Esophagus (tissue), 2 donors: ENCODE results near the gene CDX2. TPM values are rescaled to one million over a fixed set of nuclear protein-coding genes. Genes with fewer than 3 reads are reported as not detected.
A peak's percentile ranks its signal among the peaks of the same experiment; 100 is the strongest.

Experiments used
- H3K27ac ChIP-seq, 2 donors: one replicate each; pipeline ENCODE4 v1.5.1; 2013; ENCODE audit warnings: low read depth in 2 of 2, mild to moderate bottlenecking in 2 of 2, inconsistent platforms in 1 of 2, low read length in 1 of 2, moderate library complexity in 1 of 2
- H3K27me3 ChIP-seq, 2 donors: one replicate each; pipeline ENCODE4 v1.6.1; 2013; ENCODE audit warnings: low read length in 2 of 2, control low read depth in 1 of 2, mild to moderate bottlenecking in 1 of 2; ENCODE audit not compliant: insufficient read depth in 2 of 2, control insufficient read depth in 1 of 2
- H3K36me3 ChIP-seq, 2 donors: one replicate each; pipeline ENCODE4 v1.6.1; 2013; ENCODE audit warnings: low read length in 1 of 2; ENCODE audit not compliant: control insufficient read depth in 2 of 2, insufficient read depth in 2 of 2
- H3K4me1 ChIP-seq, 2 donors: one replicate each; pipeline ENCODE4 v1.6.1; 2013; ENCODE audit warnings: low read length in 1 of 2; ENCODE audit not compliant: control insufficient read depth in 2 of 2, insufficient read depth in 2 of 2
- H3K4me3 ChIP-seq, 2 donors: one replicate each; pipeline ENCODE4 v1.5.1; 2013; ENCODE audit warnings: low read length in 2 of 2, mild to moderate bottlenecking in 2 of 2, low read depth in 1 of 2, moderate library complexity in 1 of 2
- H3K9me3 ChIP-seq, 2 donors: one replicate each; pipeline ENCODE4 v1.6.1; 2013; ENCODE audit warnings: mild to moderate bottlenecking in 2 of 2, low read depth in 1 of 2, low read length in 1 of 2, moderate library complexity in 1 of 2; ENCODE audit not compliant: control insufficient read depth in 2 of 2, insufficient read depth in 1 of 2
- WGBS, 2 donors: extraction: QIAGEN DNeasy Blood & Tissue Kit; methylation state at CpG; one replicate each; pipeline ENCODE4 v1.1.7; 2013; 5-methylcytosine and 5-hydroxymethylcytosine counted together
- polyA plus RNA-seq, 2 donors: library from polyadenylated mRNA; stranded (reverse); fragments of 200-250 nt; gene quantifications; one replicate each; pipeline ENCODE4 v1.2.3, GENCODE V29; 2013
- donor health status: healthy with polysubstance abuse.
- donor health status: Bipolar disorder and iron deficiency.

CDX2 gene
- polyA plus RNA-seq, 2 donors: 0.01 to 0.06 TPM

- H3K4me1 ChIP-seq: peaks cover 3% of the 10 kb centered on the region in 2 donors
- H3K4me3 ChIP-seq: no peak overlapping the region
- no peaks in the 10 kb centered on the region for H3K36me3 ChIP-seq
- peaks cover 2 to 4% of the 10 kb centered on the region in 2 donors for H3K9me3 ChIP-seq
- WGBS, 2 donors: 25 to 29% methylated on average over 9 of the region's 9 CpGs
- no peak overlapping the region for H3K27ac ChIP-seq
- peaks cover 24 to 41% of the 10 kb centered on the region in 2 donors for H3K27me3 ChIP-seq
Measured at GRCh38 chr13:27925220-27925991, 43.7 kb downstream of the CDX2 start.

DNA sequence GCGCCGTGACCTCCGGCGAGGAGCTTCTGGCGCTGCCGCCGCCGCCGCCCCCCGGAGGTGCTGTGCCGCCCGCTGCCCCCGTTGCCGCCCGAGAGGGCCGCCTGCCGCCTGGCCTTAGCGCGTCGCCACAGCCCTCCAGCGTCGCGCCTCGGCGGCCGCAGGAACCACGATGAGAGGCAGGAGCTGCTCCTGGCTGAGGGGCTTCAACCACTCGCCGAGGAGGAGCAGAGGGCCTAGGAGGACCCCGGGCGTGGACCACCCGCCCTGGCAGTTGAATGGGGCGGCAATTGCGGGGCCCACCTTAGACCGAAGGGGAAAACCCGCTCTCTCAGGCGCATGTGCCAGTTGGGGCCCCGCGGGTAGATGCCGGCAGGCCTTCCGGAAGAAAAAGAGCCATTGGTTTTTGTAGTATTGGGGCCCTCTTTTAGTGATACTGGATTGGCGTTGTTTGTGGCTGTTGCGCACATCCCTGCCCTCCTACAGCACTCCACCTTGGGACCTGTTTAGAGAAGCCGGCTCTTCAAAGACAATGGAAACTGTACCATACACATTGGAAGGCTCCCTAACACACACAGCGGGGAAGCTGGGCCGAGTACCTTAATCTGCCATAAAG, 44.5 kb downstream of the CDX2 start:
- WGBS, 2 donors: 7 to 20% methylated on average over 27 to 46 of the region's 46 CpGs
- no peak overlapping the region for H3K27ac ChIP-seq
- peaks cover 9 to 11% of the 10 kb centered on the region in 2 donors for H3K4me1 ChIP-seq
- H3K4me3 ChIP-seq: no peak overlapping the region
- peaks cover 24 to 47% of the 10 kb centered on the region in 2 donors for H3K27me3 ChIP-seq
- H3K9me3 ChIP-seq: peaks cover 2 to 4% of the 10 kb centered on the region in 2 donors
- no peaks in the 10 kb centered on the region for H3K36me3 ChIP-seq

DNA sequence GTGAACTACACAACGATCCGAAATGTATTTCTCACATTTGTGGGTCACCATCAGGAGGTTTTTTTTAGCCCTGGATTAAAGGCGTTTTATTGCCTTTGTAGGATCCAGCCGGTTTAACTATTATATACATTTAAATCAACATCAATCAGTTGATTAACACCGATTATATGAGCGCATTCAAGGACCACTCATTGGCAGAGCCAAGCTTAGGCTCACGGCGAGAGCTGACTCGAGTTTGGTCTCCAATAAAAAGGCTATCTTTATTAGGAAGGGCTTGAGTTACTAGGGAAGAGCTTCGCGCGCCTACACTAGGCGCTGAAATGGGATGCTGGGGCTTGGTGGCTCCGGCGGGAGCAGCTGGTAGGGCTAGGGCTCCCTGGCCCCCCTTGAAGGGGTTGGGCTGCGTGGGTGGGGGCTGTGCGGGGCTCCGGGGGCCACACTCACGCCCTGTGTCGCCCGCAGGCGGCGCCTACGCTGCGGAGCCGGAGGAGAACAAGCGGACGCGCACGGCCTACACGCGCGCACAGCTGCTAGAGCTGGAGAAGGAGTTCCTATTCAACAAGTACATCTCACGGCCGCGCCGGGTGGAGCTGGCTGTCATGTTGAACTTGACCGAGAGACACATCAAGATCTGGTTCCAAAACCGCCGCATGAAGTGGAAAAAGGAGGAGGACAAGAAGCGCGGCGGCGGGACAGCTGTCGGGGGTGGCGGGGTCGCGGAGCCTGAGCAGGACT, 45.2 kb downstream of the CDX2 start:
- Histone ChIP-seq H3K36me3 (no peaks in the 10 kb centered on the region), H3K27me3 (peaks cover 20 to 50% of the 10 kb centered on the region in 2 donors), H3K27ac (no peak overlapping the region), H3K4me1 (peaks cover 9 to 11% of the 10 kb centered on the region in 2 donors), H3K9me3 (peaks cover 2 to 4% of the 10 kb centered on the region in 2 donors), H3K4me3 (no peak overlapping the region)
- 7 to 12% methylated on average over 48 of the region's 48 CpGs for WGBS, 2 donors

DNA sequence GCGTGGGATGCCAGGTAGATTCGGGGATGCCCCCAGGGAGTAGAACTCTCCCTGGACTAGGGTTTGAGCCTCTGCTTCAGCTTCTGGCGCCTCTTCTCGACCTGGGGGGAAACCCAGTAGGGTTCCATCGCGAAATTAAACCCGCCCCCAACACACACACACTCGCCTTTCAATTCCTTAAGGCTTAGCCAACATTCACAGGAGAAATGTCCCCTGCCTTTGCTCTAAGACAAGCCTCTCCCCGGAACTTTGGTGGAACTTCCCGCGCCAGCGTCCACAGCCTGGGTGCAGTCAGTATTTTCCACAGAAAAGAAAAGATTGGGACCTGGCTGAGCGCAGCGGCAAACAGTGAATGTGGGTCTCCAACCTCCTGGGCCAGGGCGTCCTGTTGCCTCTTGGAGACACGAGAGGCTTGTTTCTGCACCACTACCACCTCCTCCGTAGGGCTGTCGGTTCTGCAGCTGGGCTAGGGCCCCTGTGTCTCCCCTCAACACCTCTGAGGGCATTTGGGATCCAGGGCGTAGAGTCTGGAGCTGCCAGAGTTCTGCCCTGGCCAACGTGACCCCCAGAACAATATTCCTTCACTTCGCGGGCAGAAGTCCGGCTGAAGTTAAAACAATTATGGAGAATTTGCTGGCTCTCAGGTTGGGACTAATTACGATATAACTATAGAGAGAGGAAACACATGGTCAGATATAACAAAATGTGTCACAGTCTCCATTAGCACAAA, 46.1 kb downstream of the CDX2 start:
- Histone ChIP-seq H3K36me3 (no peaks in the 10 kb centered on the region), H3K27ac (no peak overlapping the region), H3K4me1 (peaks cover 9 to 12% of the 10 kb centered on the region in 2 donors), H3K4me3 (no peak overlapping the region), H3K9me3 (peaks cover 0 to 4% of the 10 kb centered on the region in 2 donors), H3K27me3 (peaks cover 13 to 53% of the 10 kb centered on the region in 2 donors)
- 7 to 18% methylated on average over 24 of the region's 24 CpGs for WGBS, 2 donors

GRCh38 chr13:27921961-27922882, 46.9 kb downstream of the CDX2 start:
- H3K36me3 ChIP-seq: no peaks in the 10 kb centered on the region
- peaks cover 9 to 14% of the 10 kb centered on the region in 2 donors for H3K4me1 ChIP-seq
- H3K4me3 ChIP-seq: no peak overlapping the region
- WGBS, 2 donors: 14 to 26% methylated on average over 39 of the region's 39 CpGs
- no peak overlapping the region for H3K27ac ChIP-seq
- peaks cover 13 to 49% of the 10 kb centered on the region in 2 donors for H3K27me3 ChIP-seq
- H3K9me3 ChIP-seq: peaks cover 0 to 4% of the 10 kb centered on the region in 2 donors

DNA sequence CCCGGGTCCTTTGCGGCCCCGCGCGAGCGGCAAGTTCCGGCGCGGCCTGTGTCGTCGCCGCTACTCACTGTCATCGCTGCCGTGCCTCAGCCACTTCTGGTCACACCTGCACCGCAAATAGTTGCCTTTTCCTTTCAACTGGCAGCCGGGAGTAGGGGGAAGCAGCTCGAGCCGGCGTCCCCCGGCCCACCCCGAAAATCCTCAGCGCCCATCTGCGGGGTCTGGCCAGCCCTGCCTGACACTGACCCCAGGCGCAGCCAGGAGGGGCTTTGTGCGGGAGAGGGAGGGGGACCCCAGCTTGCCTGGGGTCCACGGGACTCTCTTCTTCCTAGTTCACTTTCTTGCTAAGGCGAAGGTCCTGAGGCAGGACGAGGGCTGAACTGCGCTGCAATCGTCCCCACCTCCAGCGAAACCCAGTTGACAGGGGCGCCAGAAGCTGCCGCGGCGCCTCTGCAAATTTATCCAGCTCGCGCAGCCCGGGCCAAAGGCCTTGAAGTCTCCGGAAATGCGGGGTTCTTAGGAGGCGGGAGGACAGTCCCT, 47.6 kb downstream of the CDX2 start:
- 5 to 9% methylated on average over 41 of the region's 41 CpGs for WGBS, 2 donors
- Histone ChIP-seq H3K27ac (no peak overlapping the region), H3K27me3 (peaks cover 13 to 43% of the 10 kb centered on the region in 2 donors), H3K9me3 (peaks cover 0 to under 1% of the 10 kb centered on the region in 2 donors), H3K4me3 (peak overlapping the region in 1 of 2 donors; percentile 41), H3K4me1 (peaks cover 9 to 14% of the 10 kb centered on the region in 2 donors), H3K36me3 (no peaks in the 10 kb centered on the region)

- H3K27ac ChIP-seq: no peak overlapping the region
- no peaks in the 10 kb centered on the region for H3K9me3 ChIP-seq
- peaks cover 13 to 43% of the 10 kb centered on the region in 2 donors for H3K27me3 ChIP-seq
- H3K36me3 ChIP-seq: no peaks in the 10 kb centered on the region
- peaks cover 9 to 14% of the 10 kb centered on the region in 2 donors for H3K4me1 ChIP-seq
- 2 to 3% methylated on average over 40 of the region's 40 CpGs for WGBS, 2 donors
- H3K4me3 ChIP-seq: peak overlapping the region; percentile 19 to 41
Measured at GRCh38 chr13:27920677-27921420, 48.3 kb downstream of the CDX2 start.
